Activated CD8-positive, alpha-beta T cell treated with anti-CD3 and anti-CD28 coated beads, Interleukin-2, amount 10 ng/mL, durations not matched to agents 7 days and 5 days (primary cell): ENCODE results near the gene CASP9. TPM values are rescaled to one million over a fixed set of nuclear protein-coding genes. Genes with fewer than 3 reads are reported as not detected.
"Not testable (repeated sequence)": the region's sequence is repeated elsewhere in the genome, so short reads cannot be mapped to it uniquely, and the experiment has no call there.

Experiments used
- ATAC-seq: fragments of 150-1000 bp; cut with Tn5 transposase; one replicate; pipeline ENCODE4 v1.10.0; 2021; ENCODE audit warnings: moderate library complexity
- CTCF ChIA-PET: fragments of 350-600 bp; sonication (Branson Sonifier 250); formaldehyde crosslinking; loops from one replicate; lab custom pipeline; 2021; ENCODE audit warnings: antibody characterized with exemption; lab: Charles Lee
- POLR2A ChIA-PET: fragments of 350-600 bp; sonication (Branson Sonifier 250); formaldehyde crosslinking; loops from one replicate; lab custom pipeline; 2021; ENCODE audit warnings: antibody characterized with exemption; lab: Charles Lee
- DNase-seq: peaks from one replicate; pipeline ENCODE4 v3.0.0-alpha.2; 2020
- H3K27ac Mint-ChIP-seq: one replicate; pipeline ENCODE4 v1.8.0; 2021; ENCODE audit warnings: mild to moderate bottlenecking, mixed read lengths
- H3K27me3 Mint-ChIP-seq: one replicate; pipeline ENCODE4 v1.8.0; 2021; ENCODE audit warnings: low read depth, mixed read lengths
- H3K36me3 Mint-ChIP-seq: one replicate; pipeline ENCODE4 v1.8.0; 2021; ENCODE audit warnings: low read depth, mixed read lengths
- H3K4me1 Mint-ChIP-seq: one replicate; pipeline ENCODE4 v1.8.0; 2021; ENCODE audit warnings: low read depth, mixed read lengths
- H3K4me3 Mint-ChIP-seq: one replicate; pipeline ENCODE4 v1.8.0; 2021; ENCODE audit warnings: mild to moderate bottlenecking, mixed read lengths
- H3K9me3 Mint-ChIP-seq: one replicate; pipeline ENCODE4 v1.8.0; 2022; ENCODE audit warnings: mixed read lengths; ENCODE audit not compliant: insufficient read depth
- total RNA-seq, 2 experiments: library from RNA; stranded (reverse); gene quantifications; one replicate each; pipeline ENCODE4 v1.2.3, GENCODE V29; 2021

CASP9 gene
- total RNA-seq, 2 experiments from 2014 or later: 10.3 to 10.7 TPM

GRCh38 chr1:15460708-15461095, 63.3 kb downstream of the CASP9 start:
- no peaks in the 10 kb centered on the region for H3K4me1 Mint-ChIP-seq
- CTCF ChIA-PET: no interaction called here

GRCh38 chr1:15459771-15460707, 64.0 kb downstream of the CASP9 start:
- Mint-ChIP-seq H3K27ac (no peak overlapping the region), H3K4me1 (no peaks in the 10 kb centered on the region), H3K9me3 (no peaks in the 10 kb centered on the region), H3K27me3 (peaks cover 2% of the 10 kb centered on the region), H3K36me3 (no peaks in the 10 kb centered on the region), H3K4me3 (no peak overlapping the region)
- CTCF ChIA-PET: no interaction called here
- ATAC-seq: no peak
- no peak for DNase-seq
- POLR2A ChIA-PET: no interaction called here

More at GRCh38 chr1:15460708-15461095, 63.3 kb downstream of the CASP9 start:
- H3K27ac Mint-ChIP-seq: no peak overlapping the region
- no peak overlapping the region for H3K4me3 Mint-ChIP-seq
- H3K36me3 Mint-ChIP-seq: no peaks in the 10 kb centered on the region
- ATAC-seq (no peak), DNase-seq (no peak)
- H3K27me3 Mint-ChIP-seq: peaks cover 2% of the 10 kb centered on the region
- POLR2A ChIA-PET: no interaction called here
- H3K9me3 Mint-ChIP-seq: no peaks in the 10 kb centered on the region

DNA sequence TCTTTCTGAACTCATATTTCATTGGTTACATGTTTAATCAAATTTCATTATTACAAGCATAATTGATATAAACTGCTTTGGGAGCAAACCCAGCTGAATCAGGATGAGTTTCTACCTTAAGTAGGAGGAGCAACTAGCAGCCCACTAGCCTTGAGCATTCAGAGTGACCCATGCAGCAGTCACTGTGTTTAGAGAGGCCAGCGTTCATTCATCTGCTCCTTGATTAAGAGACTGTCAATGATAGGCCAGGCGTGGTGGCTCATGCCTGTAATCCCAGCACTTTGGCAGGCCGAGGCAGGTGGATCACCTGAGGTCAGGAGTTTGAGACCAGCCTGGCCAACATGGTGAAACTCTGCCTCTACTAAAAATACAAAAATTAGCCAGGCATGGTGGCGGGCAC, 65.6 kb downstream of the CASP9 start:
- DNase-seq, H3K36me3 Mint-ChIP-seq, H3K9me3 Mint-ChIP-seq, CTCF ChIA-PET, POLR2A ChIA-PET, H3K27me3 Mint-ChIP-seq, H3K27ac Mint-ChIP-seq, H3K4me1 Mint-ChIP-seq, ATAC-seq, H3K4me3 Mint-ChIP-seq: not testable (repeated sequence)

DNA sequence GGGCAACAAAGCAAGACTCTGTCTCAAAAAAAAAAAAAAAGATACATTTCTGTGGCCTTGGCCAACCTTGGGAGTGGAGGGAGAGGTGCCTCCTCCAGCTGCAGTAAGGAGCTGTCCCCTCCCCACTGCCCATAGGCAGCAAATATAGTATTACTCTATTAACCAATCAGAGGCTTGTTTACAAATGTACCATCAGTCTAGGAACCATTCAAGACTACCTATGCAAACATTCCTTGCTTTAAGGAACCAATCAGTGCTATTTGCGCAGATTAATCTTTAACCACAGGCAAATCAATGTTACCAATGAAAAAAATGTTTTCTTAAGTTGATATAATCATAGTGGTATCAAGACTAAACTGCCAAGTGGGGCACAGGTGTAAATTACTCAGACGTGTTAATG, 66.4 kb downstream of the CASP9 start:
- POLR2A ChIA-PET: no interaction called here
- CTCF ChIA-PET: no interaction called here
- H3K4me1 Mint-ChIP-seq: no peaks in the 10 kb centered on the region

GRCh38 chr1:15456313-15456954, 67.6 kb downstream of the CASP9 start, which contains the start of gene CELA2A:
Gene CELA2A (plus strand): TSS chr1:15456732. CDS start chr1:15456754, 22 bp downstream.
- ChIA-PET CTCF (no interaction called here), POLR2A (no interaction called here)
- DNase-seq (no peak), ATAC-seq (no peak)
- Mint-ChIP-seq H3K27me3 (no peaks in the 10 kb centered on the region), H3K36me3 (no peaks in the 10 kb centered on the region), H3K27ac (no peak within 1 kb of the TSS), H3K4me1 (no peaks in the 10 kb centered on the region), H3K9me3 (no peaks in the 10 kb centered on the region), H3K4me3 (no peak within 1 kb of the TSS)

More for the DNA sequence above, 66.4 kb downstream of the CASP9 start:
- H3K27ac Mint-ChIP-seq: no peak overlapping the region
- DNase-seq: no peak
- no peaks in the 10 kb centered on the region for H3K9me3 Mint-ChIP-seq
- no peak overlapping the region for H3K4me3 Mint-ChIP-seq
- H3K36me3 Mint-ChIP-seq: no peaks in the 10 kb centered on the region
- ATAC-seq: no peak
- H3K27me3 Mint-ChIP-seq: no peaks in the 10 kb centered on the region

DNA sequence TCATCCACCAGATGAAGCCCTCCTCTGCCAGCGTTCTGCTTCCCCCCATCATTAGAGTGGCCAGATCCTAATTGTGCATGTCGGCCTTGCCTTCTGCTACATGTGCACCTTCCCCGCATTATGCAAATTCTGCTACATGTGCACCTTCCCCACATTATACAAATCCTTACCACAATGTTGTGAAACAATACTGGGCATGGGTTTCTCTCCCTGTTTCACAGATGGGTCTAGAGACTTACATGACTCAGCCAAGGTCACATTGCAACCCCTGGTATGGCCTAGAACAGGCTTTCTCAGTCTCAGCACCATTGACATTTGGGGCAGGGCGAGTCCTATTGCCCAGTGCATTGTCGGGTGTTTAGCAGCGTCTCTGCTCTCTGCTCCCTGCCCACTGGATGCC, 68.5 kb downstream of the CASP9 start:
- CTCF ChIA-PET: no interaction called here
- no peak for ATAC-seq
- H3K36me3 Mint-ChIP-seq: no peaks in the 10 kb centered on the region

DNA sequence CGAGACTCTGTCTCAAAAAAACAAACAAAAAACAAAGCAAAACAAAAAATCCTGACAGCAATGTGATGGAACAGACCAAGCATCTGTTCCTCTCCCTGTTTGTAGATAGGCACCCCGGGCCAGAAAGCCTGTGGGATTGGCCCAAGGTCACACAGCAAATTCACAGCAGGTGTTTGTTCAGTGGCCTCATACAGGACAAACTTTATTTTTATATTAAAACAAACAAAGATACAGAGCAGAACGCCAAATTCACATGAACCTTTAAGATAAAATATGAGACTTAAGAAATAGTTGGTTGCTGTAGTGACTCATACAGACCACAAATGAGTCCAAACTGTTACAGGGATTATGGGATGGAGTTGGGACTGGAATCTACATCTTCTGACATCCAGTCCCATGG, 69.8 kb downstream of the CASP9 start:
- no peak for ATAC-seq
- Mint-ChIP-seq H3K27ac (no peak overlapping the region), H3K36me3 (no peaks in the 10 kb centered on the region), H3K4me3 (no peak overlapping the region), H3K9me3 (no peaks in the 10 kb centered on the region), H3K27me3 (no peaks in the 10 kb centered on the region), H3K4me1 (no peaks in the 10 kb centered on the region)
- no peak for DNase-seq
- ChIA-PET CTCF (no interaction called here), POLR2A (no interaction called here)

More for the DNA sequence above, 68.5 kb downstream of the CASP9 start:
- POLR2A ChIA-PET: no interaction called here
- H3K4me3 Mint-ChIP-seq: no peak overlapping the region
- H3K27me3 Mint-ChIP-seq: no peaks in the 10 kb centered on the region
- no peaks in the 10 kb centered on the region for H3K9me3 Mint-ChIP-seq
- no peak for DNase-seq
- H3K4me1 Mint-ChIP-seq: no peaks in the 10 kb centered on the region
- no peak overlapping the region for H3K27ac Mint-ChIP-seq

GRCh38 chr1:15453734-15454133, 70.3 kb downstream of the CASP9 start:
- Mint-ChIP-seq H3K36me3 (no peaks in the 10 kb centered on the region), H3K27me3 (no peaks in the 10 kb centered on the region), H3K9me3 (no peaks in the 10 kb centered on the region), H3K4me3 (no peak overlapping the region), H3K27ac (no peak overlapping the region), H3K4me1 (no peaks in the 10 kb centered on the region)
- ChIA-PET CTCF (no interaction called here), POLR2A (no interaction called here)
- ATAC-seq: no peak
- no peak for DNase-seq

- POLR2A ChIA-PET: no interaction called here
- no peaks in the 10 kb centered on the region for H3K36me3 Mint-ChIP-seq
These were observed 71.0 kb downstream of the CASP9 start for GRCh38 chr1:15452866-15453571.

DNA sequence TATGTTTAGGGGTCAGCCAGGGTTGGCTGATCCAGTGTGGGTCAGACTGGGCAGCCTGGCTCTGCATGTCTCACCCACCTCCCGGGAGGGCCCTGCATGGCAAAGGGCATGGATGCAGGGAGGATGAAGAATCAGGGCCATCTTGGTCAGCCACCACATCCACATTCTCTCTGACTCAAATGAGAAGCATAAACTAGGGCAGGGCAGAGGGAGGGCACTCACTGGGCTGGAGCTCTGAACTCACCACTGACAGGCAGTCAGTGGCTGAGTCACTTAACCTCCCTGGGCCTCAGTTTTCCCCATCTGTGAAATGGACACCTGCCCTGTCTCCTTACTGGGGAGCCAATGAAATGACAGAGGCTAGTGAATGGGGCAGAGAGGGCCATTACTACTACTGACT, 71.8 kb downstream of the CASP9 start:
- no peak overlapping the region for H3K27ac Mint-ChIP-seq
- no peaks in the 10 kb centered on the region for H3K4me1 Mint-ChIP-seq
- no peak overlapping the region for H3K4me3 Mint-ChIP-seq
- H3K9me3 Mint-ChIP-seq: no peaks in the 10 kb centered on the region
- H3K27me3 Mint-ChIP-seq: no peaks in the 10 kb centered on the region
- no peak for ATAC-seq
- CTCF ChIA-PET: no interaction called here
- H3K36me3 Mint-ChIP-seq: no peaks in the 10 kb centered on the region
- POLR2A ChIA-PET: no interaction called here
- no peak for DNase-seq

More at GRCh38 chr1:15452866-15453571, 71.0 kb downstream of the CASP9 start:
- ATAC-seq (no peak), DNase-seq (no peak)
- H3K27me3 Mint-ChIP-seq: no peaks in the 10 kb centered on the region
- CTCF ChIA-PET: no interaction called here
- no peaks in the 10 kb centered on the region for H3K4me1 Mint-ChIP-seq
- no peaks in the 10 kb centered on the region for H3K9me3 Mint-ChIP-seq
- H3K27ac Mint-ChIP-seq: no peak overlapping the region
- no peak overlapping the region for H3K4me3 Mint-ChIP-seq

- H3K27me3 Mint-ChIP-seq: no peaks in the 10 kb centered on the region
- POLR2A ChIA-PET: no interaction called here
- ATAC-seq (no peak), DNase-seq (no peak)
- no peaks in the 10 kb centered on the region for H3K36me3 Mint-ChIP-seq
- no peak overlapping the region for H3K4me3 Mint-ChIP-seq
- H3K4me1 Mint-ChIP-seq: no peaks in the 10 kb centered on the region
- no peak overlapping the region for H3K27ac Mint-ChIP-seq
- no peaks in the 10 kb centered on the region for H3K9me3 Mint-ChIP-seq
- CTCF ChIA-PET: no interaction called here
These were observed 72.8 kb downstream of the CASP9 start for GRCh38 chr1:15451014-15451722.
